PC-3 (cell line): ENCODE measurements around the gene RGS7. TPM values are rescaled to one million over a fixed set of nuclear protein-coding genes. Genes with fewer than 3 reads are reported as not detected.
A peak's percentile ranks its signal among the peaks of the same experiment; 100 is the strongest.

ENCODE experiments used
- ATAC-seq: fragments of 200-7000 bp; cut with Tn5 transposase; 2 replicates; pipeline ENCODE4 v1.9.1; 2020; ENCODE audit warnings: mild to moderate bottlenecking, moderate library complexity
- BruUV-seq: library from RNA; stranded (reverse); fragments of 400-500 nt; replicated peaks from 2 replicates; lab custom pipeline; 2021; lab: Mats Ljungman, UMichigan
- CTCF ChIA-PET: fragments of 300-600 bp; sonication (Branson Sonifier 250); formaldehyde crosslinking; loops from one replicate; lab custom pipeline; 2022; ENCODE audit warnings: antibody characterized with exemption; lab: Charles Lee
- POLR2A ChIA-PET: fragments of 300-600 bp; sonication (Branson Sonifier 250); formaldehyde crosslinking; loops from one replicate; lab custom pipeline; 2022; ENCODE audit warnings: antibody characterized with exemption; ENCODE audit not compliant: unreplicated experiment; lab: Charles Lee
- DNase-seq: peaks from one replicate; pipeline ENCODE4 v3.0.0-alpha.2; 2015
- H2AFZ ChIP-seq: fragments of 300-600 bp; sonication (generic); 2 replicates; pipeline ENCODE4 v1.6.0; 2016; ENCODE audit warnings: antibody characterized with exemption, low read length
- H3F3A ChIP-seq: fragments of 300-600 bp; sonication (generic); one replicate; pipeline ENCODE4 v1.6.0; 2017; ENCODE audit warnings: antibody characterized with exemption, low read length, control low read depth, mild to moderate bottlenecking; ENCODE audit not compliant: unreplicated experiment
- H3K27ac ChIP-seq: fragments of 300-600 bp; sonication (generic); 2 replicates; pipeline ENCODE4 v1.5.1; 2016; ENCODE audit warnings: mild to moderate bottlenecking, low read length
- H3K27me3 ChIP-seq: fragments of 300-600 bp; sonication (generic); 2 replicates; pipeline ENCODE4 v1.6.1; 2016; ENCODE audit warnings: low read length, mixed read lengths
- H3K36me3 ChIP-seq: fragments of 300-600 bp; sonication (generic); 2 replicates; pipeline ENCODE4 v1.6.1; 2016; ENCODE audit warnings: low read depth, mixed run types, low read length, mixed read lengths
- H3K4me1 ChIP-seq: fragments of 300-600 bp; sonication (generic); 2 replicates; pipeline ENCODE4 v1.5.1; 2016; ENCODE audit warnings: low read length; ENCODE audit not compliant: insufficient read depth
- H3K4me2 ChIP-seq: fragments of 300-600 bp; sonication (generic); 2 replicates; pipeline ENCODE4 v1.6.0; 2016; ENCODE audit warnings: low read length
- H3K4me3 ChIP-seq: fragments of 300-600 bp; sonication (generic); 2 replicates; pipeline ENCODE4 v1.5.1; 2016; ENCODE audit warnings: mild to moderate bottlenecking, low read length, mixed read lengths
- H3K79me2 ChIP-seq: fragments of 300-600 bp; sonication (generic); 2 replicates; pipeline ENCODE4 v1.6.1; 2017; ENCODE audit warnings: low read length, mixed read lengths
- H3K9ac ChIP-seq: fragments of 300-600 bp; sonication (generic); 2 replicates; pipeline ENCODE4 v1.6.0; 2016; ENCODE audit warnings: mild to moderate bottlenecking, low read length
- H3K9me2 ChIP-seq: fragments of 300-600 bp; sonication (generic); replicated peaks from 2 replicates; pipeline ENCODE4 v1.6.1; 2016; ENCODE audit warnings: mixed run types, low read length, mixed read lengths
- H3K9me3 ChIP-seq: fragments of 300-600 bp; sonication (generic); 2 replicates; pipeline ENCODE4 v1.6.1; 2016; ENCODE audit warnings: low read length, mixed read lengths
- H4K20me1 ChIP-seq: fragments of 300-600 bp; sonication (generic); 2 replicates; pipeline ENCODE4 v1.6.1; 2016; ENCODE audit warnings: low read length, mixed read lengths
- CTCF ChIP-seq: fragments of 300-600 bp; sonication (generic); conservative IDR thresholded peaks from 2 replicates; pipeline ENCODE4 v1.5.1; 2017; ENCODE audit warnings: antibody characterized with exemption, low read depth, mild to moderate bottlenecking, low read length
- EZH2 ChIP-seq: fragments of 300-600 bp; sonication (generic); IDR thresholded peaks from one replicate; pipeline ENCODE4 v1.6.1; 2017; ENCODE audit warnings: antibody characterized with exemption, mild to moderate bottlenecking, low read length; ENCODE audit not compliant: unreplicated experiment
- EZH2phosphoT487 ChIP-seq: fragments of 300-600 bp; sonication (generic); IDR thresholded peaks from 2 replicates; pipeline ENCODE4 v1.6.1; 2018; ENCODE audit warnings: mild to moderate bottlenecking, antibody characterized with exemption, low read length, borderline replicate concordance
- intact Hi-C: fragments of 100-400 bp; cut with micrococcal nuclease; formaldehyde crosslinking; loops from 2 replicates; pipeline ENCODE4 v1.9.0; 2023
- total RNA-seq: library from RNA; depleted of rRNA; stranded (reverse); fragments of >200 nt; gene quantifications from 2 replicates; pipeline ENCODE4 v1.2.3, GENCODE V29; 2014

The RGS7 gene
- total RNA-seq, 1 experiment from 2014 or later = 0.15 TPM

- Histone ChIP-seq H3K27me3 (peaks cover 86% of the 10 kb centered on the region), H3K9ac (no peak overlapping the region), H3F3A (no peaks in the 10 kb centered on the region), H3K36me3 (no peaks in the 10 kb centered on the region), H3K79me2 (no peaks in the 10 kb centered on the region), H3K4me3 (no peak overlapping the region), H3K9me3 (no peaks in the 10 kb centered on the region), H4K20me1 (no peaks in the 10 kb centered on the region), H3K4me1 (peaks cover 3% of the 10 kb centered on the region; the same call in 1 of the 2 replicates), H3K9me2 (no peaks in the 10 kb centered on the region), H2AFZ (no peak overlapping the region), H3K27ac (no peak overlapping the region), H3K4me2 (no peak overlapping the region)
- BruUV-seq = no TSS peak
- ChIA-PET CTCF (no interaction called here), POLR2A (no interaction called here)
- TF ChIP-seq EZH2phosphoT487 (no peak), CTCF (no peak), EZH2 (no peak)
- no peak for ATAC-seq
- intact Hi-C loops = no loop called here
- no peak for DNase-seq
Measured at GRCh38 chr1:240993004-240993403, 364.0 kb downstream of the RGS7 start.

- ATAC-seq = no peak
Measured at GRCh38 chr1:240991230-240991629, 365.8 kb downstream of the RGS7 start.

More at GRCh38 chr1:240991230-240991629, 365.8 kb downstream of the RGS7 start:
- no TSS peak for BruUV-seq
- H3F3A ChIP-seq = no peaks in the 10 kb centered on the region
- no peak overlapping the region for H2AFZ ChIP-seq
- no peak overlapping the region for H3K4me3 ChIP-seq
- DNase-seq = no peak
- H4K20me1 ChIP-seq = no peaks in the 10 kb centered on the region
- peaks cover 4% of the 10 kb centered on the region; the same call in 1 of the 2 replicates for H3K4me1 ChIP-seq
- H3K36me3 ChIP-seq = no peaks in the 10 kb centered on the region
- no peaks in the 10 kb centered on the region for H3K79me2 ChIP-seq
- H3K9me2 ChIP-seq = no peaks in the 10 kb centered on the region
- H3K9ac ChIP-seq = no peak overlapping the region
- TF ChIP-seq EZH2phosphoT487 (no peak; the same call in 1 of the 2 replicates), CTCF (0 out of 2 replicates have a peak, but pooled peaks have one; percentile 15), EZH2 (no peak)
- intact Hi-C loops = no loop called here
- H3K9me3 ChIP-seq = no peaks in the 10 kb centered on the region
- POLR2A ChIA-PET = no interaction called here
- no peak overlapping the region for H3K27ac ChIP-seq
- CTCF ChIA-PET = no interaction called here
- H3K4me2 ChIP-seq = no peak overlapping the region
- peaks cover 75% of the 10 kb centered on the region for H3K27me3 ChIP-seq
